GM23338 (cell line): ENCODE measurements around the gene ST3GAL2. TPM values are rescaled to one million over a fixed set of nuclear protein-coding genes. Genes with fewer than 3 reads are reported as not detected.

Experiments
- ATAC-seq: fragments of 200-7000 bp; cut with Tn5 transposase; 3 replicates; pipeline ENCODE4 v1.9.1; 2020
- DNase-seq: peaks from one replicate; pipeline ENCODE4 v3.0.0-alpha.2; 2015; ENCODE audit warnings: low spot score
- H2AFZ ChIP-seq: fragments of 200-600 bp; sonication (generic); 2 replicates; pipeline ENCODE4 v1.8.0; 2016; ENCODE audit warnings: antibody characterized with exemption, mild to moderate bottlenecking, moderate library complexity
- H3F3A ChIP-seq: fragments of 200-600 bp; sonication (generic); replicated peaks from 2 replicates; pipeline ENCODE4 v1.8.0; 2017; ENCODE audit warnings: antibody characterized with exemption, mixed run types, low read depth
- H3K27ac ChIP-seq: fragments of 200-600 bp; sonication (generic); 2 replicates; pipeline ENCODE4 v1.6.1; 2016; ENCODE audit warnings: low read depth
- H3K27me3 ChIP-seq: fragments of 200-600 bp; sonication (generic); 2 replicates; pipeline ENCODE4 v1.8.0; 2016; ENCODE audit warnings: mild to moderate bottlenecking, mixed run types, moderate library complexity; ENCODE audit not compliant: insufficient read depth
- H3K36me3 ChIP-seq: fragments of 200-600 bp; sonication (generic); 2 replicates; pipeline ENCODE4 v1.8.0; 2016; ENCODE audit warnings: mild to moderate bottlenecking; ENCODE audit not compliant: insufficient read depth
- H3K4me1 ChIP-seq: fragments of 200-600 bp; sonication (generic); 2 replicates; pipeline ENCODE4 v1.8.0; 2016; ENCODE audit warnings: mild to moderate bottlenecking, moderate library complexity; ENCODE audit not compliant: insufficient read depth
- H3K4me2 ChIP-seq: fragments of 200-600 bp; sonication (generic); 2 replicates; pipeline ENCODE4 v1.7.1; 2017; ENCODE audit warnings: mixed run types
- H3K4me3 ChIP-seq: fragments of 200-600 bp; sonication (generic); 2 replicates; pipeline ENCODE4 v1.6.1; 2016; ENCODE audit warnings: mixed run types
- H3K79me2 ChIP-seq: fragments of 200-600 bp; sonication (generic); replicated peaks from 2 replicates; pipeline ENCODE4 v1.8.0; 2017; ENCODE audit warnings: mild to moderate bottlenecking; ENCODE audit not compliant: insufficient read depth
- H3K9me2 ChIP-seq: fragments of 200-600 bp; sonication (generic); 2 replicates; pipeline ENCODE4 v1.8.0; 2017; ENCODE audit not compliant: insufficient read depth
- H4K20me1 ChIP-seq: fragments of 200-600 bp; sonication (generic); replicated peaks from 2 replicates; pipeline ENCODE4 v1.8.0; 2017; ENCODE audit warnings: mild to moderate bottlenecking; ENCODE audit not compliant: insufficient read depth
- H3K27ac Mint-ChIP-seq: 2 replicates; pipeline ENCODE4 v1.8.0; 2020; ENCODE audit warnings: inconsistent platforms, mild to moderate bottlenecking, moderate library complexity, mixed read lengths
- H3K27me3 Mint-ChIP-seq: 3 replicates; pipeline ENCODE4 v1.8.0; 2022; ENCODE audit warnings: low read depth, mild to moderate bottlenecking, moderate library complexity, mixed read lengths, inconsistent platforms; ENCODE audit not compliant: insufficient read depth, poor library complexity
- H3K36me3 Mint-ChIP-seq: 3 replicates; pipeline ENCODE4 v1.8.0; 2021; ENCODE audit warnings: low read depth, mild to moderate bottlenecking, inconsistent platforms, moderate library complexity, mixed read lengths
- H3K4me1 Mint-ChIP-seq: 3 replicates; pipeline ENCODE4 v1.8.0; 2020; ENCODE audit warnings: mild to moderate bottlenecking, inconsistent platforms, mixed read lengths
- H3K4me3 Mint-ChIP-seq: 3 replicates; pipeline ENCODE4 v1.8.0; 2021; ENCODE audit warnings: moderate library complexity, mild to moderate bottlenecking, inconsistent platforms, mixed read lengths
- H3K9me3 Mint-ChIP-seq: 3 replicates; pipeline ENCODE4 v1.8.0; 2020; ENCODE audit warnings: moderate library complexity, mild to moderate bottlenecking, inconsistent platforms, mixed read lengths
- CREB1 ChIP-seq: fragments of 250-450 bp; sonication (Bioruptor Pico); IDR thresholded peaks from 2 replicates; pipeline ENCODE4 v1.5.0; 2020; ENCODE audit warnings: low read depth, mild to moderate bottlenecking, moderate library complexity
- EZH2 ChIP-seq: fragments of 200-600 bp; sonication (generic); IDR thresholded peaks from one replicate; pipeline ENCODE4 v1.8.0; 2017; ENCODE audit warnings: antibody characterized with exemption, mild to moderate bottlenecking, low read depth; ENCODE audit not compliant: unreplicated experiment
- EZH2phosphoT487 ChIP-seq: fragments of 200-600 bp; sonication (generic); IDR thresholded peaks from one replicate; pipeline ENCODE4 v1.8.1; 2018; ENCODE audit warnings: antibody characterized with exemption; ENCODE audit not compliant: unreplicated experiment
- JUNB ChIP-seq: IDR thresholded peaks from one replicate; pipeline ENCODE4 v1.6.1; 2016; ENCODE audit warnings: antibody characterized with exemption; ENCODE audit not compliant: unreplicated experiment
- NANOG ChIP-seq: IDR thresholded peaks from 2 replicates; pipeline ENCODE4 v1.6.1; 2016; ENCODE audit warnings: antibody characterized with exemption, borderline replicate concordance
- POLR2AphosphoS5 ChIP-seq: IDR thresholded peaks from 2 replicates; pipeline ENCODE4 v1.6.1; 2016; ENCODE audit warnings: antibody characterized with exemption, low read depth
- REST ChIP-seq: IDR thresholded peaks from one replicate; pipeline ENCODE4 v1.6.1; 2018; ENCODE audit warnings: antibody characterized with exemption; ENCODE audit not compliant: unreplicated experiment
- STAT1 ChIP-seq: IDR thresholded peaks from one replicate; pipeline ENCODE4 v1.6.1; 2016; ENCODE audit warnings: antibody characterized with exemption; ENCODE audit not compliant: unreplicated experiment
- ZNF114 ChIP-seq: fragments of 250-450 bp; sonication (Bioruptor Pico); IDR thresholded peaks from 2 replicates; pipeline ENCODE4 v1.5.0; 2020; ENCODE audit warnings: mild to moderate bottlenecking, moderate library complexity
- ZNF331 ChIP-seq: fragments of 250-450 bp; sonication (Bioruptor Pico); IDR thresholded peaks from 2 replicates; pipeline ENCODE4 v1.5.0; 2020; ENCODE audit warnings: low read depth, mild to moderate bottlenecking, moderate library complexity
- polyA plus RNA-seq: library from polyadenylated mRNA; unstranded; fragments of >200 nt; fragmentation: Nextera tagmentation; extraction: Ambion mirVana; gene quantifications from 2 replicates; pipeline ENCODE4 v1.2.1, GENCODE V29; 2016
- total RNA-seq: library from RNA; depleted of rRNA; stranded (reverse); fragments of >200 nt; shearing (Covaris generic); gene quantifications from 2 replicates; pipeline ENCODE4 v1.2.3, GENCODE V29; 2014
- TF ChIP-seq, protein P1 (sequence below): IDR thresholded peaks from 2 replicates; pipeline ENCODE4 v1.6.1; 2016; ENCODE audit warnings: antibody characterized with exemption
- TF ChIP-seq, protein P2 (sequence below): fragments of 250-450 bp; sonication (Bioruptor Pico); IDR thresholded peaks from 2 replicates; pipeline ENCODE4 v1.5.0; 2020; ENCODE audit warnings: mild to moderate bottlenecking, moderate library complexity
- TF ChIP-seq, protein P3 (sequence below), 2 experiments: fragments of 200-600 bp in 1 of 2; sonication (generic) in 1 of 2; conservative IDR thresholded peaks; 2 replicates each; pipeline versions ENCODE4 v1.5.1 to v1.6.1; 2016 to 2017; ENCODE audit warnings: antibody characterized with exemption in 2 of 2, low read depth in 2 of 2, mild to moderate bottlenecking in 2 of 2, moderate library complexity in 1 of 2

Gene ST3GAL2
- total and polyA plus RNA-seq, 2 experiments from 2014 or later = 12.3 to 39.8 TPM

DNA sequence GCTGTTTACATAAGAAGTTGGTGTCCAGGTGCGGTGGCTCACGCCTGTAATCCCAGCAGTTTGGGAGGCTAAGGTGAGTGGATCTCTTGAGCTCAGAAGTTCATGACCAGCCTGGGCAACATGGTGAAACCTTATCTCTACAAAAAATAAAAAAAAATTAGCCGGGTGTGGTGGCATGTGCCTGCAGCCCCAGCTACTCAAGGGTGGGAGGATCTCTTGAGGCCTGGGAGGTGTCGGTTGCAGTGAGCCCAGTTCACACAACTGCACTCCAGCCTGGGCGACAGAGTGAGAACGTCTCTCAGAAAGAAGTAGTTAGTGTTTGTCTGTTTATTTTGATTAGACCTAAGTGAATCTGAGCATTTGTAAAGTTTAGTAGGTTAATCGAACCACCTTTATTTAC is 79.3 kb downstream of the ST3GAL2 start:
- Mint-ChIP-seq H3K9me3 (no peaks in the 10 kb centered on the region), H3K4me1 (no peaks in the 10 kb centered on the region), H3K27me3 (peaks cover 5% of the 10 kb centered on the region), H3K27ac (no peak overlapping the region), H3K4me3 (no peak overlapping the region), H3K36me3 (peaks cover 69% of the 10 kb centered on the region)
- peaks cover 3% of the 10 kb centered on the region; the same call in 1 of the 2 replicates for H3F3A ChIP-seq
- H3K79me2 ChIP-seq = no peaks in the 10 kb centered on the region
- no peak overlapping the region for H3K4me3 ChIP-seq
- H3K36me3 ChIP-seq = peaks cover 85% of the 10 kb centered on the region
- H3K27ac ChIP-seq = no peak overlapping the region
- H3K4me2 ChIP-seq = no peak overlapping the region
- no peak for DNase-seq
- no peak for ATAC-seq
- TF ChIP-seq EZH2phosphoT487 = no peak
- TF ChIP-seq, protein P1, sequence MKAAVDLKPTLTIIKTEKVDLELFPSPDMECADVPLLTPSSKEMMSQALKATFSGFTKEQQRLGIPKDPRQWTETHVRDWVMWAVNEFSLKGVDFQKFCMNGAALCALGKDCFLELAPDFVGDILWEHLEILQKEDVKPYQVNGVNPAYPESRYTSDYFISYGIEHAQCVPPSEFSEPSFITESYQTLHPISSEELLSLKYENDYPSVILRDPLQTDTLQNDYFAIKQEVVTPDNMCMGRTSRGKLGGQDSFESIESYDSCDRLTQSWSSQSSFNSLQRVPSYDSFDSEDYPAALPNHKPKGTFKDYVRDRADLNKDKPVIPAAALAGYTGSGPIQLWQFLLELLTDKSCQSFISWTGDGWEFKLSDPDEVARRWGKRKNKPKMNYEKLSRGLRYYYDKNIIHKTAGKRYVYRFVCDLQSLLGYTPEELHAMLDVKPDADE = no peak
- no peak for TF ChIP-seq EZH2
- no peak for TF ChIP-seq REST
- no peak for TF ChIP-seq CREB1 (CRISPR knock-in tag)
- TF ChIP-seq, protein P2, sequence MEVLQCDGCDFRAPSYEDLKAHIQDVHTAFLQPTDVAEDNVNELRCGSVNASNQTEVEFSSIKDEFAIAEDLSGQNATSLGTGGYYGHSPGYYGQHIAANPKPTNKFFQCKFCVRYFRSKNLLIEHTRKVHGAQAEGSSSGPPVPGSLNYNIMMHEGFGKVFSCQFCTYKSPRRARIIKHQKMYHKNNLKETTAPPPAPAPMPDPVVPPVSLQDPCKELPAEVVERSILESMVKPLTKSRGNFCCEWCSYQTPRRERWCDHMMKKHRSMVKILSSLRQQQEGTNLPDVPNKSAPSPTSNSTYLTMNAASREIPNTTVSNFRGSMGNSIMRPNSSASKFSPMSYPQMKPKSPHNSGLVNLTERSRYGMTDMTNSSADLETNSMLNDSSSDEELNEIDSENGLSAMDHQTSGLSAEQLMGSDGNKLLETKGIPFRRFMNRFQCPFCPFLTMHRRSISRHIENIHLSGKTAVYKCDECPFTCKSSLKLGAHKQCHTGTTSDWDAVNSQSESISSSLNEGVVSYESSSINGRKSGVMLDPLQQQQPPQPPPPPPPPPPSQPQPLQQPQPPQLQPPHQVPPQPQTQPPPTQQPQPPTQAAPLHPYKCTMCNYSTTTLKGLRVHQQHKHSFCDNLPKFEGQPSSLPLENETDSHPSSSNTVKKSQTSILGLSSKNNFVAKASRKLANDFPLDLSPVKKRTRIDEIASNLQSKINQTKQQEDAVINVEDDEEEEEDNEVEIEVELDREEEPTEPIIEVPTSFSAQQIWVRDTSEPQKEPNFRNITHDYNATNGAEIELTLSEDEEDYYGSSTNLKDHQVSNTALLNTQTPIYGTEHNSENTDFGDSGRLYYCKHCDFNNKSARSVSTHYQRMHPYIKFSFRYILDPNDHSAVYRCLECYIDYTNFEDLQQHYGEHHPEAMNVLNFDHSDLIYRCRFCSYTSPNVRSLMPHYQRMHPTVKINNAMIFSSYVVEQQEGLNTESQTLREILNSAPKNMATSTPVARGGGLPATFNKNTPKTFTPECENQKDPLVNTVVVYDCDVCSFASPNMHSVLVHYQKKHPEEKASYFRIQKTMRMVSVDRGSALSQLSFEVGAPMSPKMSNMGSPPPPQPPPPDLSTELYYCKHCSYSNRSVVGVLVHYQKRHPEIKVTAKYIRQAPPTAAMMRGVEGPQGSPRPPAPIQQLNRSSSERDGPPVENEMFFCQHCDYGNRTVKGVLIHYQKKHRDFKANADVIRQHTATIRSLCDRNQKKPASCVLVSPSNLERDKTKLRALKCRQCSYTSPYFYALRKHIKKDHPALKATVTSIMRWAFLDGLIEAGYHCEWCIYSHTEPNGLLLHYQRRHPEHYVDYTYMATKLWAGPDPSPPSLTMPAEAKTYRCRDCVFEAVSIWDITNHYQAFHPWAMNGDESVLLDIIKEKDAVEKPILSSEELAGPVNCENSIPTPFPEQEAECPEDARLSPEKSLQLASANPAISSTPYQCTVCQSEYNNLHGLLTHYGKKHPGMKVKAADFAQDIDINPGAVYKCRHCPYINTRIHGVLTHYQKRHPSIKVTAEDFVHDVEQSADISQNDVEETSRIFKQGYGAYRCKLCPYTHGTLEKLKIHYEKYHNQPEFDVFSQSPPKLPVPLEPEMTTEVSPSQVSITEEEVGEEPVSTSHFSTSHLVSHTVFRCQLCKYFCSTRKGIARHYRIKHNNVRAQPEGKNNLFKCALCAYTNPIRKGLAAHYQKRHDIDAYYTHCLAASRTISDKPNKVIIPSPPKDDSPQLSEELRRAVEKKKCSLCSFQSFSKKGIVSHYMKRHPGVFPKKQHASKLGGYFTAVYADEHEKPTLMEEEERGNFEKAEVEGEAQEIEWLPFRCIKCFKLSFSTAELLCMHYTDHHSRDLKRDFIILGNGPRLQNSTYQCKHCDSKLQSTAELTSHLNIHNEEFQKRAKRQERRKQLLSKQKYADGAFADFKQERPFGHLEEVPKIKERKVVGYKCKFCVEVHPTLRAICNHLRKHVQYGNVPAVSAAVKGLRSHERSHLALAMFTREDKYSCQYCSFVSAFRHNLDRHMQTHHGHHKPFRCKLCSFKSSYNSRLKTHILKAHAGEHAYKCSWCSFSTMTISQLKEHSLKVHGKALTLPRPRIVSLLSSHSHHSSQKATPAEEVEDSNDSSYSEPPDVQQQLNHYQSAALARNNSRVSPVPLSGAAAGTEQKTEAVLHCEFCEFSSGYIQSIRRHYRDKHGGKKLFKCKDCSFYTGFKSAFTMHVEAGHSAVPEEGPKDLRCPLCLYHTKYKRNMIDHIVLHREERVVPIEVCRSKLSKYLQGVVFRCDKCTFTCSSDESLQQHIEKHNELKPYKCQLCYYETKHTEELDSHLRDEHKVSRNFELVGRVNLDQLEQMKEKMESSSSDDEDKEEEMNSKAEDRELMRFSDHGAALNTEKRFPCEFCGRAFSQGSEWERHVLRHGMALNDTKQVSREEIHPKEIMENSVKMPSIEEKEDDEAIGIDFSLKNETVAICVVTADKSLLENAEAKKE (CRISPR knock-in tag) = no peak
- TF ChIP-seq ZNF114 (CRISPR knock-in tag) = no peak
- no peak for TF ChIP-seq ZNF331 (CRISPR knock-in tag)
- TF ChIP-seq, protein P3, sequence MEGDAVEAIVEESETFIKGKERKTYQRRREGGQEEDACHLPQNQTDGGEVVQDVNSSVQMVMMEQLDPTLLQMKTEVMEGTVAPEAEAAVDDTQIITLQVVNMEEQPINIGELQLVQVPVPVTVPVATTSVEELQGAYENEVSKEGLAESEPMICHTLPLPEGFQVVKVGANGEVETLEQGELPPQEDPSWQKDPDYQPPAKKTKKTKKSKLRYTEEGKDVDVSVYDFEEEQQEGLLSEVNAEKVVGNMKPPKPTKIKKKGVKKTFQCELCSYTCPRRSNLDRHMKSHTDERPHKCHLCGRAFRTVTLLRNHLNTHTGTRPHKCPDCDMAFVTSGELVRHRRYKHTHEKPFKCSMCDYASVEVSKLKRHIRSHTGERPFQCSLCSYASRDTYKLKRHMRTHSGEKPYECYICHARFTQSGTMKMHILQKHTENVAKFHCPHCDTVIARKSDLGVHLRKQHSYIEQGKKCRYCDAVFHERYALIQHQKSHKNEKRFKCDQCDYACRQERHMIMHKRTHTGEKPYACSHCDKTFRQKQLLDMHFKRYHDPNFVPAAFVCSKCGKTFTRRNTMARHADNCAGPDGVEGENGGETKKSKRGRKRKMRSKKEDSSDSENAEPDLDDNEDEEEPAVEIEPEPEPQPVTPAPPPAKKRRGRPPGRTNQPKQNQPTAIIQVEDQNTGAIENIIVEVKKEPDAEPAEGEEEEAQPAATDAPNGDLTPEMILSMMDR (conservative IDR thresholded peaks at IDR 0.05; ENCODE audit: low read depth in 2 of 2) = no peak
- no peak for TF ChIP-seq JUNB
- TF ChIP-seq NANOG = no peak
- no peak for TF ChIP-seq STAT1
- no peak for TF ChIP-seq POLR2AphosphoS5
- peaks cover 6% of the 10 kb centered on the region for H4K20me1 ChIP-seq
- H2AFZ ChIP-seq = no peak overlapping the region
- no peaks in the 10 kb centered on the region for H3K9me2 ChIP-seq
- no peaks in the 10 kb centered on the region for H3K4me1 ChIP-seq
- no peaks in the 10 kb centered on the region for H3K27me3 ChIP-seq
